DOHH2 (cell line): ENCODE results near the gene PCDHGB3.
"Not testable (repeated sequence)": the region's sequence is repeated elsewhere in the genome, so short reads cannot be mapped to it uniquely, and the experiment has no call there.

Source experiments
- H3F3A ChIP-seq: fragments of 200-600 bp; sonication (generic), shearing (Covaris generic); 2 replicates; pipeline ENCODE4 v1.6.0; 2016; ENCODE audit warnings: antibody characterized with exemption, mild to moderate bottlenecking; ENCODE audit not compliant: control insufficient read depth, insufficient read depth
- H3K27ac ChIP-seq: fragments of 200-600 bp; sonication (generic); 2 replicates; pipeline ENCODE4 v1.5.1; 2014; ENCODE audit warnings: low read depth, mild to moderate bottlenecking, low read length, moderate library complexity
- H3K27me3 ChIP-seq: fragments of 200-600 bp; sonication (generic); 2 replicates; pipeline ENCODE4 v1.6.1; 2014; ENCODE audit warnings: mild to moderate bottlenecking, low read length, mixed read lengths; ENCODE audit not compliant: control insufficient read depth
- H3K36me3 ChIP-seq: fragments of 200-600 bp; sonication (generic); 2 replicates; pipeline ENCODE4 v1.6.1; 2014; ENCODE audit warnings: mild to moderate bottlenecking, low read length, moderate library complexity, mixed read lengths; ENCODE audit not compliant: control insufficient read depth
- H3K4me1 ChIP-seq: fragments of 200-600 bp; sonication (generic); 2 replicates; pipeline ENCODE4 v1.6.1; 2014; ENCODE audit warnings: mild to moderate bottlenecking, low read length, mixed read lengths; ENCODE audit not compliant: control insufficient read depth
- H3K4me2 ChIP-seq: fragments of 200-600 bp; sonication (generic); 2 replicates; pipeline ENCODE4 v1.6.0; 2014; ENCODE audit warnings: mild to moderate bottlenecking, low read length, moderate library complexity
- H3K4me3 ChIP-seq: fragments of 200-600 bp; sonication (generic); 2 replicates; pipeline ENCODE4 v1.5.1; 2014; ENCODE audit warnings: mild to moderate bottlenecking, low read length, mixed read lengths
- H3K79me2 ChIP-seq: fragments of 200-600 bp; sonication (generic); 2 replicates; pipeline ENCODE4 v1.6.1; 2014; ENCODE audit warnings: mild to moderate bottlenecking, low read length, mixed read lengths; ENCODE audit not compliant: control insufficient read depth
- H3K9me2 ChIP-seq: fragments of 200-600 bp; sonication (generic); replicated peaks from 2 replicates; pipeline ENCODE4 v1.6.1; 2014; ENCODE audit warnings: mild to moderate bottlenecking, low read length, mixed read lengths; ENCODE audit not compliant: control insufficient read depth
- H3K9me3 ChIP-seq: fragments of 200-600 bp; sonication (generic); 2 replicates; pipeline ENCODE4 v1.6.1; 2014; ENCODE audit warnings: antibody characterized with exemption, low read length, mixed read lengths; ENCODE audit not compliant: control insufficient read depth, insufficient read depth
- H4K20me1 ChIP-seq: fragments of 200-600 bp; sonication (generic); 2 replicates; pipeline ENCODE4 v1.6.0; 2014; ENCODE audit warnings: low read depth, mild to moderate bottlenecking, antibody characterized with exemption, low read length, moderate library complexity; ENCODE audit not compliant: control insufficient read depth, insufficient read depth
- EZH2phosphoT487 ChIP-seq: fragments of 200-600 bp; sonication (generic); IDR thresholded peaks from 2 replicates; pipeline ENCODE4 v1.6.1; 2017; ENCODE audit warnings: borderline replicate concordance, mild to moderate bottlenecking, antibody characterized with exemption, low read length, moderate library complexity, mixed read lengths
- TF ChIP-seq, protein P1 (sequence below): fragments of 200-600 bp; sonication (generic); IDR thresholded peaks from one replicate; pipeline ENCODE4 v1.5.1; 2014; ENCODE audit warnings: antibody characterized with exemption, mild to moderate bottlenecking, low read depth, low read length; ENCODE audit not compliant: poor library complexity, severe bottlenecking

The PCDHGB3 gene

DNA sequence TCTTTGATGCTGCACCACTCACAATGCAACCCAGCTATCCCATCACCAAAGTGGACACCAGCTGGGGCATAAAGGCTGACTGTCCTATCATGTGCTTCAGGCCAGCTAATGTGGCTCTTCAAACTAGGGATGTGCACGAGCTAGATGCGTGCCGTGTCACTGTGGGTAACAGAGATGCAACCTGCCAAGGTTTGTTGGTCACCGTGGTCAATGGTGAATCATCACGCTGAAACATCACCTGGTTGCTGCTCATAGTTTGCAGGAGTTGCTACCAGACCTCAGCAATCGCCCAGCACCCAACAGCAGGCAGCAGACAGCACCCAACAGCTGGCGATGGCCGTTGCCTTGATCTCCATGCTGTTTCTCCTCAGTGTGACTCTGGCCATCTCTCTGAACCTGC is 41.8 kb upstream of the PCDHGB3 start:
- H4K20me1 ChIP-seq: no peaks in the 10 kb centered on the region
- H3K4me2 ChIP-seq: no peak overlapping the region
- no peaks in the 10 kb centered on the region for H3K27me3 ChIP-seq
- TF ChIP-seq, protein P1, sequence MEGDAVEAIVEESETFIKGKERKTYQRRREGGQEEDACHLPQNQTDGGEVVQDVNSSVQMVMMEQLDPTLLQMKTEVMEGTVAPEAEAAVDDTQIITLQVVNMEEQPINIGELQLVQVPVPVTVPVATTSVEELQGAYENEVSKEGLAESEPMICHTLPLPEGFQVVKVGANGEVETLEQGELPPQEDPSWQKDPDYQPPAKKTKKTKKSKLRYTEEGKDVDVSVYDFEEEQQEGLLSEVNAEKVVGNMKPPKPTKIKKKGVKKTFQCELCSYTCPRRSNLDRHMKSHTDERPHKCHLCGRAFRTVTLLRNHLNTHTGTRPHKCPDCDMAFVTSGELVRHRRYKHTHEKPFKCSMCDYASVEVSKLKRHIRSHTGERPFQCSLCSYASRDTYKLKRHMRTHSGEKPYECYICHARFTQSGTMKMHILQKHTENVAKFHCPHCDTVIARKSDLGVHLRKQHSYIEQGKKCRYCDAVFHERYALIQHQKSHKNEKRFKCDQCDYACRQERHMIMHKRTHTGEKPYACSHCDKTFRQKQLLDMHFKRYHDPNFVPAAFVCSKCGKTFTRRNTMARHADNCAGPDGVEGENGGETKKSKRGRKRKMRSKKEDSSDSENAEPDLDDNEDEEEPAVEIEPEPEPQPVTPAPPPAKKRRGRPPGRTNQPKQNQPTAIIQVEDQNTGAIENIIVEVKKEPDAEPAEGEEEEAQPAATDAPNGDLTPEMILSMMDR: no peak
- no peak for TF ChIP-seq EZH2phosphoT487
- H3K79me2 ChIP-seq: no peaks in the 10 kb centered on the region
- no peaks in the 10 kb centered on the region for H3K36me3 ChIP-seq
- no peaks in the 10 kb centered on the region for H3K9me2 ChIP-seq
- H3K27ac ChIP-seq: no peak overlapping the region
- H3K9me3 ChIP-seq: peaks cover 12% of the 10 kb centered on the region; the same call in 1 of the 2 replicates
- H3K4me1 ChIP-seq: peaks cover 26% of the 10 kb centered on the region
- H3F3A ChIP-seq: no peaks in the 10 kb centered on the region
- H3K4me3 ChIP-seq: no peak overlapping the region

DNA sequence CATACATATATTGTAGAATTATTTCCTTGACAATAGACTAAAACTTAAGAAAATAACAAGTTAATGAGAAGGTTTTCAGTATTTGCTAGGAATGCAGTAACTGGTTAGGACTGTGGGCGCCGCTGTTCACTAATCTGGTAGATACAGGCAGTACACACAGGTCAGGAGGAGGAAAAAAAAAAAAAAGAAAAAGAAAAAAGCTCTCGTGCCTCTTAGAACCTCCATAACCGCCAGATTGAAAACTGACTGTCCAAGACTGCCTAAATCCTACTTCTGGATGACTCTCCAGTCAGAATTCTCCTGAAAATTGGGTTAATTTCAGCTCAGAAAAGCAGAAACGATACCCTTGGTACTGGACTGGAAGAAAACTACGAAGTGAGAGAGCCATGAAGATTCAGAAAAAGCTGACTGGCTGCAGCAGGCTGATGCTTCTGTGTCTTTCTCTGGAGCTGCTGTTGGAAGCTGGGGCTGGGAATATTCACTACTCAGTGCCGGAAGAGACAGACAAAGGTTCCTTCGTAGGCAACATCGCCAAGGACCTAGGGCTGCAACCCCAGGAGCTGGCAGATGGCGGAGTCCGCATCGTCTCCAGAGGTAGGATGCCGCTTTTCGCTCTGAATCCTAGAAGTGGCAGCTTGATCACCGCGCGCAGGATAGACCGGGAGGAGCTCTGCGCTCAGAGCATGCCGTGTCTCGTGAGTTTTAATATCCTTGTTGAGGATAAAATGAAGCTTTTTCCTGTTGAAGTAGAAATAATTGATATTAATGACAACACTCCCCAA is 39.6 kb upstream of the PCDHGB3 start, which contains the start of gene PCDHGA1:
Gene PCDHGA1, plus strand, starts transcription at position 216 of the 782 bp plus-strand sequence.
- Histone ChIP-seq H3K9me3 (peaks cover 16% of the 10 kb centered on the region; the same call in 1 of the 2 replicates), H3K36me3 (no peaks in the 10 kb centered on the region), H3K4me2 (peak within 1 kb of the TSS; percentile 72), H3K27ac (no peak within 1 kb of the TSS), H3K4me1 (peaks cover 40% of the 10 kb centered on the region), H3K9me2 (no peaks in the 10 kb centered on the region), H3K27me3 (no peaks in the 10 kb centered on the region), H3K4me3 (peak within 1 kb of the TSS; percentile 69), H3K79me2 (no peaks in the 10 kb centered on the region), H3F3A (no peaks in the 10 kb centered on the region), H4K20me1 (no peaks in the 10 kb centered on the region)
- no peak for TF ChIP-seq EZH2phosphoT487
- TF ChIP-seq, protein P1: peak; percentile 58

DNA sequence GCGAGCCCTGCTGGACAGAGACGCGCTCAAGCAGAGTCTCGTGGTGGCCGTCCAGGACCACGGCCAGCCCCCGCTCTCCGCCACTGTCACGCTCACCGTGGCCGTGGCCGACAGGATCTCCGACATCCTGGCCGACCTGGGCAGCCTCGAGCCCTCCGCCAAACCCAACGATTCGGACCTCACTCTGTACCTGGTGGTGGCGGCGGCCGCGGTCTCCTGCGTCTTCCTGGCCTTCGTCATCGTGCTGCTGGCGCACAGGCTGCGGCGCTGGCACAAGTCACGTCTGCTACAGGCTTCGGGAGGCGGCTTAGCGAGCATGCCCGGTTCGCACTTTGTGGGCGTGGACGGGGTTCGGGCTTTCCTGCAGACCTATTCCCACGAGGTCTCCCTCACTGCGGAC is 37.5 kb upstream of the PCDHGB3 start:
- H3K4me3 ChIP-seq: not testable (repeated sequence)
- H3K9me3 ChIP-seq: peaks cover 11% of the 10 kb centered on the region; the same call in 1 of the 2 replicates

More for the DNA sequence above, 37.5 kb upstream of the PCDHGB3 start:
- not testable (repeated sequence) for H3K79me2 ChIP-seq, H3K27me3 ChIP-seq, H3K4me2 ChIP-seq, H3F3A ChIP-seq, H3K9me2 ChIP-seq, H3K36me3 ChIP-seq, H3K27ac ChIP-seq, H4K20me1 ChIP-seq
- peaks cover 26% of the 10 kb centered on the region for H3K4me1 ChIP-seq
